HG03095 (cell line): Measurements from ENCODE around the gene NPFFR1.

Source experiments
- ATAC-seq: cut with Tn5 transposase; IDR thresholded peaks from one replicate; pipeline ENCODE4 v1.9.1; 2021; ENCODE audit warnings: moderate library complexity; ENCODE audit not compliant: unreplicated experiment

The NPFFR1 gene

DNA sequence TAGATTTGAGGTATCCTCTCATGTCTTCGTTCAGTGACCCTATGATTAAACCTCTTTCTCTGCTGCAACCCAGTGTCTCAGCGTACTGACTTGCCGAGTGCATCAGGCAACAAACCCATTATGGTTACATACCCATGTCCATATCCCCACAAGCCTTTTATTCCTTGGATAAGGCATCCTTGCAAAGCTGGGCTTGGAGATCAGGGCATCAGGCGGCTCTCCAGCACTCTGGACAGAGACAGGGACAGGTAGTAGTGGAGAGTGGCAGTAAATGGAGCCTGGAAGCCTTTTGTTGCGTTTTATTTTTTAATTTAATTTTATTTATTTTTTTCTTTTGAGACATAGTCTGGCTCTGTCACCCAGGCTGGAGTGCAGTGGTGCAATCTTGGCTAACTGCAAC lies 32.0 kb upstream of the NPFFR1 start:
- ATAC-seq = no peak

DNA sequence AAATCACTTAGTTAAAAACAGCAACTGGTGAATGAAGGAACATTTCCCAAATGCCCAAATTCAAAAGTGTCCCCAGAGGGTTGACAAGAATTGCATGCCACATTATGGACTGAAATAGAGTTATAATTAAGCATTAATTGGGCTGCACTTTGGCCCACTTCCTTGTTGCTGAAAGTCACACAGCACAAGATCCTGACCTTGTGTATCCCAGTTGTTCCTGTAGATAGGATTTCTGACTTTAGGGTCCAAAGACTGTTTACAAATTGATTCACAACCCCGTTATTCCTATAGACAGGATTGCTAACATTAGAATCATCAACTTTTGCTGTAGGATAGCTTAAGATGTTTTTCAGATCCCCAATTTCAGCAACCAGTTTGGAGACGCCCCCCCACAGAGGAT lies 31.5 kb upstream of the NPFFR1 start:
- ATAC-seq = no peak

DNA sequence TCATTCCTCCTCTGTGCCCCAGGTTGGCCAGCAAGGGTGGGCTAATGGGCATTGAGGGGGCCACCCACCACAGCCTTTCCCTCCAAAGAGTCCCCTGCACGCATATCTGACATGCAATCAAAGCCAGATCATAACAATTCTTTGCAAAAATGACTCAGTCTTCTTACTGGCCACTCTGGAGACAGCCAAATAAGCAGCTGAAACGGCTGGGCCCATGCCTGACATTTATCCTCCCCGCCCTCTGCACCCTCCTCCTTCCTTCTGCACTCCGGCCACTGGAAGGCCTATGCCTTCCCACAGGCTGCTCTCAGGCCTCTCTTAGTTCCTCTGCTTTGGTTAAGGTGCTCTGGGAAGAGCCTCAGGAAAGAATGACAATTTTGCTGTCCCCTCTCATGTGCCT lies 29.2 kb upstream of the NPFFR1 start:
- no peak for ATAC-seq

DNA sequence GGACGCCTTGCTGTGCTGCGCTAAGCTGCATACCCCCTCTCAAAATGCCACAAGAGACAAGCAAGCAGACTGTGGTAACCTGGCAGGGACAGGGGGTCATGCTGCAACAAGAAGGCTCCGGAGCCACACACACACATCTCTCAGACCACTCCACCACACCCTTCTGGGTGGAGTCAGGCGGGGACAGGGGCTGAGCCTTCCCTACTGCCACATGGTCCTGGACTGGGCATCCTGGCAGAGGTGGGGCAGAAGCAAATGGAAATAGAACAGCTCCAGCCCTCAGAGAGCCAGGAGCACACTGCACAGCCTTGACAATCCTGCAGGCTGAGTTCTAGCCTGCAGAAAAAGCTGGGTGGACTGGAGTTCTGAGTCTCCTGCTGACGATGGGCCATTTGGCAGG lies 28.4 kb upstream of the NPFFR1 start:
- ATAC-seq = no peak

DNA sequence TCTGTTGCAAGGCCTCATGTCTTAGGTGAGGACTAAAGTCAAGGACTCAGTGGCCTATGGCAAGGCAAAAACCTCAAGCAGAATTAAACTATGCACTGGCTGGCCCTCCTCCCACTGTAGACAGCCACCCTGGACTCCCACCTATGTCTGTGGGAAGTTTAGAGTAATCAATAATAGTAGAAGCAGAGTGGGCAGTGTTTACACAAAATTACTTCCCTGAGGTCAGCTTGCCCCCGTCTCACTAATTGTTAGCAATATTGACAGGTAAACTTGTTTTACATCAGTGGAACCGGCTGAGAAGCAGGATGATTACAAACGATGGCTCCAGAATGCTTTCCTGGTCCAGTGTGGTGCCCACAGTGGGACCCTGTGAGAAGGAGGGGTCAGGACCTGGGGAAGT lies 27.9 kb upstream of the NPFFR1 start:
- ATAC-seq = no peak

DNA sequence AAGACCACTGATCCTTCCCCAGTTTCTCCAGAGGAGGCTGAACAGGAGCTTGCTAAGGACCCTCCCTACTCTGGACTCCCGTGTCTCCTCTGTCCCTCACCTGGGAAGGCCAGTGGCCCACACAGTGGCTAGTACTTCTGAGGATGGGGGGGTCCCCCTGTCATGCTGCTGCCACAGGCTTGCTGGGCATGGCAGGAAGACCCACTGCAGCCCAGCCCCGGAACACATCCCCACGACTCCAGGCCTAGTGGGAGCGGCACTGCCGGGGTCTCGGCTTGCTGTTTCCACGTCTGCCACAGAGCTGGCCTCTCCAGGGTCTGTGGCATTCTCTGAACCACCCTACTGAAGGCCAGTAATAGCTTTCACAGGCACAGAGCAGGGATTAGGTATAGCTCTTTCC lies 25.9 kb upstream of the NPFFR1 start:
- no peak for ATAC-seq

GRCh38 chr10:70308121-70309060 lies 24.6 kb upstream of the NPFFR1 start:
- ATAC-seq = no peak

DNA sequence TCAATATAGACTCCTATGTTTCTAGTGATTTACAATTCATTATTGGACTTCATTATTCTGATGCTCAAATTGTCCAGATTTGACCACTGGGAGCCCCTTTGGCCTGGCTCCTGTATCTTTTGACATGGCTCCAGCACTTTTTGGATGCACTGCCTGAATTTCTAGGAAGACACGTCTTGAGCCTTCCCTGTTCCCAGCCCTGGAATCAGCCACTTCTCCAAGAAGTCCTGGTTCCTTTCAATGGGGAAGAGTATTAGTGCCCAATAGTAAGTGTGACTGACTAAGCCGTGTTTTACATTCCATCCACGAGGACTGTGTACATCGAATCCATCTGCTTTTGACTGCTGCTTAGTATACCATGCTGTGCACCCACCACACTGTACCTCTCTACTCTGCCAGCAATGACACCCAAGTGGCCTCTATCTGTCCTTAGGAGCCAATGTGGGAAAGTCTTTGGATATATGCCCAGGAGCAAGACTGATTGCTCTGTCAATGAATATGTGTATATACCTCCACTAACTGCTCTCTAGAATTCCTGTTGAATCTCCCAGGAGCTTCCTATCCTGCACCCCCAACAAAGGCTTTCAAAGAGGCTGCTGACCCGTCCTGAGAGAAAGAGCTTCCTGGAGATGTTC lies 23.2 kb upstream of the NPFFR1 start:
- ATAC-seq = no peak

DNA sequence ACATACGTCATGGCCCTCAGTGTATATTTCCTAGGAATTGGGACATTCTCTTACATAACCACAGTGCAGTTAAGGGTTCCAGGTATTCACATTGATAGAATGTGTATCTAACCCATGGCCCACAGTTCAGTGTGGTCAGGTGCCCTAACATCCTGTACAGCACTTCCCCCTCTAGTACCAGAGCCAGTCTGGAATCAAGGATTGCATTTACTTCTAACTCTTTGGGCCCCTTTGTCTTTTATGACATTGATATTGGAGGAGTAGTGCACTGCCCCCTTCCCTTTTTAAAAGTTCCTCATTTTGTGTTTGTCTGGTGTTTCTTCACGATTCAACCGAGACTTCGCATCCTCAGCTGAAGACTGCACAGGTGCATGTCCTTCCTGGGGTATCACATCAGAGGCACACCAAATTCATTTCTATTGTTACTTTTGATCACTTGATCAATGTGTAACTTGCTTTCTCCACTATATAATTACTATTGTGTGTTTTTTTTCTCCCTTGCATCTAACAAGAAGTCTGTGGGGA lies 22.4 kb upstream of the NPFFR1 start:
- ATAC-seq = no peak

DNA sequence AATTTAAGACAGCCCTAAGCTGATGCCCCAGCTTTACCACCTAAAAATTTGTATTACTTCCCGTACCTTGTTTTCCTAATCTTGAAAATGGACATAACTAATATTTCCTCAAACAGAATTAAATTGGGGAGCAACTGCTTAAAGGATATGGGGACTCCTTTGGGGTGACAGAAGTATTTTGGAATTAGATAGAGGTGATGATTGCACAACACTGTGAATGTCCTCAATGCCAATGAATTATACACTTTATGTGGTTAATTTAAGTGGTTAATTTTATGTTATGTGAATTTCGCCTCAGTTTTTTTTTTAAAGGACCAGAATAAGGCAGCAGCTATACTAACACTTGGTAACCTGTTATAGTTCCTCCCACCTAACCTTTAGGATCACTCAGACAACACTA lies 19.9 kb upstream of the NPFFR1 start:
- no peak for ATAC-seq

GRCh38 chr10:70302292-70302691 lies 18.5 kb upstream of the NPFFR1 start:
- ATAC-seq = no peak

DNA sequence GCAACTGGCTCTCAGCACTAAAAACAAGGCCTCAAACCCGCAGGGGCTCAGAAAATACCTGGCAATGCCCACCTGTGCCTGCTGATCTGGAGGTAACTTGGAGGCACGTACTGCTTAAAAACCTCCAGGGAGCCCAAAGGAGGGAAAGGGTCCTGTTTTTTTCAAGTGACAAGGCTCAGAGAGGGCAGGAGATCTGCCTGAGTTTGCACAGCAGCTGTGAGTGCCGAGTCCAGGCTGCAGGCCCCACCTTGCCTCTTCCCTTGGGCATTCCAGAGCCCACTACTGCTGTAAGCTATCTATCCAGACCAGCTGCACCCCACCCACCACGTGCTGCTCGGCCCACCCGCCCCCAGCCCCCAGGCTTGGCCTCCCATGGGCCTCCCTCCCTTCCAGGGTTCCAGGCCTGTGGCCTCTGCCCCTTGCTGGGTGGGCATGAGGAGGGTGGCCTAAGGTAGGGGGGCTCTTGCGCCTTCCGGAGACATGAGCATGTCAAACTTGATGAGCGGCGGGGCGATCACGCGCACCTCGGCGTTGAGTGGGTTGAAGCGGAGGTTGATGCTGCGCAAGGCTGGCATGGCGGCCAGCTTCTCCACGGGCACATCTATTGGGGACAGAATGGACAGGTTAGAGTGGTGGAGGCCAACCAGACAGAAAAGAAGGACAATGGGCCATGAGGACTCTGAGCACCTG lies 17.2 kb upstream of the NPFFR1 start:
- no peak for ATAC-seq

- no peak for ATAC-seq
These were observed 16.7 kb upstream of the NPFFR1 start for GRCh38 chr10:70300461-70300860.

DNA sequence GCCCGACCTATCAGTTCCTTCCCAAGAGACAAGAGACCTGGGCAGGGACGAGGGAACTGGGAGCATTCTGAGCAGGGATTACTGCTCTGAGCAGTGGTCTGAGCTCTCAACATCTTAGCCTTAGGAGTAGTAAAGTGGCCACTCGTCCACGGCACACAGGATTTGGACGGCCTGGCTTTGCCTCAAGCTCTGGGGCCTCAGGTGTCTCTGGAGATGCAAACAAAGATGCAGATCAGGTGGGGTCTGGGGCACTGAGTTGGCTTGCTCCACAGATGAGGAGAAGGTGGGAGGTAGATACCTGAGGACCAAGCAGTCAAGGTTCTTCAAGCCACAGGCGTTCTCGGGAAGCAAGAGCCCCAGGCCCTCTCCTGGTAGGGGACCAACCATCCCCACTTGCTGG lies 16.1 kb upstream of the NPFFR1 start:
- no peak for ATAC-seq

- no peak for ATAC-seq
These were observed 14.6 kb upstream of the NPFFR1 start for GRCh38 chr10:70298393-70298792.

- ATAC-seq = no peak
These were observed 13.4 kb upstream of the NPFFR1 start for GRCh38 chr10:70297224-70297623.

GRCh38 chr10:70296406-70296899 lies 12.6 kb upstream of the NPFFR1 start:
- no peak for ATAC-seq

DNA sequence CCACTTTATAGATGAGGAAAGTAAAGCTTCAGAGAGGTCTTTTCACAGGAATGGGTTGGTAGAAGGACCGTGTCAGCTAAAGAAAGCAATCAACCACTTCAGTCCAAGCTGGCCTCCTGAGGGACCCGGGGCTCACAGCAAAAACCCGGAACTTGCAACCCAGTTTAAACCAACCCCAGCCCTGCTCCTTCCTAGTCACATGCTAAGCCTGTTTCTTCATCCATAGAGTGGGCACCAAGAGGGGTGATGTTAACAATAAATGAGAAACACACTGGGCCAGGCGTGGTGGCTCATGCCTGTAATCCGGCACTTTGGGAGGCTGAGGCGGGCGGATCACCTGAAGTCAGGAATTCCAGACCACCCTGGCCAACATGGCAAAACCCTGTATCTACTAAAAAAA lies 12.1 kb upstream of the NPFFR1 start:
- ATAC-seq = no peak

GRCh38 chr10:70295321-70295720 lies 11.5 kb upstream of the NPFFR1 start:
- ATAC-seq = no peak

GRCh38 chr10:70293169-70293843 lies 9.5 kb upstream of the NPFFR1 start:
- peak; percentile 88 for ATAC-seq

- ATAC-seq = no peak
These were observed 8.2 kb upstream of the NPFFR1 start for GRCh38 chr10:70292004-70292403.
